T-cell (primary cell): ENCODE measurements around the gene DRD2. TPM values are rescaled to one million over a fixed set of nuclear protein-coding genes. Genes with fewer than 3 reads are reported as not detected.

Experiments
- total RNA-seq, 35 experiments: library from RNA in 6 of 35; stranded (reverse) in 6 of 35; fragments of 120-200 nt in 1 of 35; gene quantifications; one replicate each; pipeline versions ENCODE4 v1.2.1 to v1.2.4 and lab custom pipeline; 2013 to 2026

The DRD2 gene
- total RNA-seq, 5 donors from 2014 or later (not counting 1 experiment from before 2014, with no cell fraction given): not detected

Other genes starting within 250 kb of the DRD2 start
- gene TTC12, start 160.8 kb downstream of the DRD2 start, total RNA-seq: 10 to 100 TPM; 29.0 to 63.8 (median 45.2) TPM
- gene ANKK1, start 87.6 kb downstream of the DRD2 start, total RNA-seq: 1 to 10 TPM; 1.2 to 4.6 (median 3.3) TPM
- gene TMPRSS5, start 230.9 kb upstream of the DRD2 start, total RNA-seq: 1 to 10 TPM in 3 of 5 donors, under 1 TPM in 2; 0.76 to 1.7 (median 1.2) TPM